BE2C (cell line): Measurements from ENCODE around the gene PDGFC.

Experiments
- DNase-seq: peaks from one replicate; pipeline ENCODE4 v3.0.0-alpha.2; 2020
- H3K27me3 ChIP-seq: fragments of 250-450 bp; sonication (Bioruptor Pico); 2 replicates; pipeline ENCODE4 v1.5.1; 2020; ENCODE audit warnings: mild to moderate bottlenecking
- H3K36me3 ChIP-seq: fragments of 250-450 bp; sonication (Bioruptor Pico); 2 replicates; pipeline ENCODE4 v1.5.1; 2020; ENCODE audit warnings: mild to moderate bottlenecking
- H3K4me1 ChIP-seq: fragments of 250-450 bp; sonication (Bioruptor Pico); 2 replicates; pipeline ENCODE4 v1.5.1; 2020
- H3K4me3 ChIP-seq: 2 replicates; pipeline ENCODE4 v1.5.1; 2011; ENCODE audit warnings: low read depth, low read length
- H3K9me3 ChIP-seq: fragments of 250-450 bp; sonication (Bioruptor Pico); 2 replicates; pipeline ENCODE4 v1.5.1; 2020
- CTCF ChIP-seq: IDR thresholded peaks from 2 replicates; pipeline ENCODE4 v1.5.1; 2012; ENCODE audit warnings: mild to moderate bottlenecking, low read depth, low read length

The PDGFC gene

DNA sequence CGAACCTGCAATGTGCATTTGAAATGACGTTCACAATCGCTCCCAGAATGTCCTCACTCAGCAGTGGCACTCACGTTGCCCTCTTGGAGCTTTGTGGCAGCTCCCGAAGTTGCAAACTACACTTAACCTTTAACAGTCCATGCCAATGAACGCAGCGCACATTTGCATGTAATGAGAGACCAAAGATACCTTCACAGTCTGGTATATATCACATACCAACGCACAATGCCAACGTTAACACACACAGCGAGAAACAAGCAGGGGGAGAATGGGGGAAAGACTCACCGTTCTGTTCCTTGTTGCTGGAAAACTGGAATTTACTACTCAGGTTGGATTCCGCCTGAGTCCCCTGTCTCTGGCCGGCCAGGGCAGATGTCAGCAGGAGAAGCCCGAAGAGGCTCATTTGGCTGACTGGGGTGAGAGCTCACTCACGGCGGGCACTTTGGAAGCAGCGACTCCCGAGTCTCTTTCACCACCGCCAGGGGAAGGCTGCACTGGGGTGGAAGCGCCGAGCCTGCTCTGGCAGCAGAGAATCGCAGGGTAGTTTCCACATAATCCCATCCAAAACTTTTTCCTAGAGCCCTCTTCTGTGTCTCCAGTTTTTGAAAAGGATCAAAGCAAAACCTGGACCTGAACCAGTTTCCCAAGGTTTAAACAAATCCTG is 966 bp downstream of the PDGFC start:
- peak; percentile 43 for TF ChIP-seq CTCF
- no peaks in the 10 kb centered on the region; the same call in 1 of the 2 replicates for H3K4me1 ChIP-seq
- DNase-seq: peak; percentile 45
- H3K4me3 ChIP-seq: peak overlapping the region; percentile 20; the same call in 1 of the 2 replicates
- H3K9me3 ChIP-seq: no peaks in the 10 kb centered on the region
- no peaks in the 10 kb centered on the region for H3K36me3 ChIP-seq
- peaks cover 43% of the 10 kb centered on the region for H3K27me3 ChIP-seq

- DNase-seq: no peak
- Histone ChIP-seq H3K4me1 (no peaks in the 10 kb centered on the region; the same call in 1 of the 2 replicates), H3K36me3 (no peaks in the 10 kb centered on the region), H3K27me3 (peaks cover 43% of the 10 kb centered on the region), H3K9me3 (no peaks in the 10 kb centered on the region), H3K4me3 (no peak overlapping the region)
- TF ChIP-seq CTCF: no peak
These were observed 1.7 kb downstream of the PDGFC start for GRCh38 chr4:156969911-156970310.

- Histone ChIP-seq H3K9me3 (no peaks in the 10 kb centered on the region), H3K4me3 (no peak overlapping the region), H3K36me3 (no peaks in the 10 kb centered on the region), H3K27me3 (peaks cover 43% of the 10 kb centered on the region), H3K4me1 (no peaks in the 10 kb centered on the region; the same call in 1 of the 2 replicates)
- no peak for TF ChIP-seq CTCF
- no peak for DNase-seq
These were observed 2.5 kb downstream of the PDGFC start for GRCh38 chr4:156969101-156969500.

- peak; percentile 79 for TF ChIP-seq CTCF
- Histone ChIP-seq H3K36me3 (no peaks in the 10 kb centered on the region), H3K4me1 (no peaks in the 10 kb centered on the region; the same call in 1 of the 2 replicates), H3K27me3 (peaks cover 43% of the 10 kb centered on the region), H3K4me3 (no peak overlapping the region), H3K9me3 (no peaks in the 10 kb centered on the region)
- peak; percentile 50 for DNase-seq
These were observed 3.1 kb downstream of the PDGFC start for GRCh38 chr4:156968479-156968984.

DNA sequence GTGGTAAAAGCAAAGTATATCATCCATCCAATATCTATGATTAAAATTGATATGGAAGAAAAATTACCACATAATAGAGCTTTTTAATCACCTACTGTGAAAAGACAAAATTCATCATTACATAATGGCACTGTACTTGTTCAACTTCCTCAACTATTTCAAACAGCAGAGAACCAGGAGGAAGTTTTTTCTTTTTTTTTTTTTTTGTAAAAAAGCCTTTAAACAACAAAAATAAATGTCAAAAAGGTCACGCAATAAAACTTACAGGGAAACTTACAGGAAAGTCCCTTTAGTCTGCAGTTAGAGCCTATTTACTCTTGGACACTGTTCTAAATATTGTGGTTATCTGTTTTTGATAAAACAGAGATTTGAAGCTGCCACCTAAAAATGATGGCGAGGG is 4.8 kb downstream of the PDGFC start:
- H3K9me3 ChIP-seq: no peaks in the 10 kb centered on the region
- no peak for TF ChIP-seq CTCF
- H3K4me1 ChIP-seq: no peaks in the 10 kb centered on the region; the same call in 1 of the 2 replicates
- no peak overlapping the region for H3K4me3 ChIP-seq
- H3K27me3 ChIP-seq: peaks cover 30% of the 10 kb centered on the region
- no peaks in the 10 kb centered on the region for H3K36me3 ChIP-seq
- DNase-seq: no peak

GRCh38 chr4:156963419-156963818 is 8.2 kb downstream of the PDGFC start:
- Histone ChIP-seq H3K9me3 (no peaks in the 10 kb centered on the region), H3K4me1 (no peaks in the 10 kb centered on the region), H3K36me3 (no peaks in the 10 kb centered on the region), H3K4me3 (no peak overlapping the region), H3K27me3 (no peaks in the 10 kb centered on the region)
- no peak for TF ChIP-seq CTCF
- DNase-seq: no peak
